Muscle of leg (tissue), 11 donors: ENCODE measurements around the gene RINT1. TPM values are rescaled to one million over a fixed set of nuclear protein-coding genes. Genes with fewer than 3 reads are reported as not detected.

Experiments
- DNase-seq: peaks from one replicate; pipeline ENCODE4 v3.0.0; 2013
- H3K27ac ChIP-seq: one replicate; pipeline ENCODE4 v1.5.1; 2013; ENCODE audit warnings: mild to moderate bottlenecking, low read length, control low read depth
- H3K27me3 ChIP-seq: one replicate; pipeline ENCODE4 v1.6.1; 2013; ENCODE audit warnings: low read length; ENCODE audit not compliant: control insufficient read depth, insufficient read depth
- H3K36me3 ChIP-seq: one replicate; pipeline ENCODE4 v1.6.1; 2013; ENCODE audit warnings: low read length; ENCODE audit not compliant: control insufficient read depth, insufficient read depth
- H3K4me1 ChIP-seq: one replicate; pipeline ENCODE4 v1.6.1; 2013; ENCODE audit warnings: low read length; ENCODE audit not compliant: control insufficient read depth, insufficient read depth
- H3K4me3 ChIP-seq: one replicate; pipeline ENCODE4 v1.5.1; 2013; ENCODE audit warnings: low read length, control low read depth
- H3K9me3 ChIP-seq: replicated peaks from 2 replicates; pipeline ENCODE4 v1.6.1; 2013; ENCODE audit warnings: low read depth, low read length; ENCODE audit not compliant: control insufficient read depth
- WGBS: methylation state at CpG from one replicate; pipeline ENCODE4 v1.1.5; 2013; ENCODE audit warnings: missing lambda C conversion rate; ENCODE audit not compliant: insufficient coverage; 5-methylcytosine and 5-hydroxymethylcytosine counted together
- polyA plus RNA-seq, 8 donors: library from polyadenylated mRNA; unstranded; fragments of 120-200 nt; gene quantifications; one replicate each; pipeline versions ENCODE4 v1.2.1 to v1.2.3, GENCODE V29; 2013; ENCODE audit warnings: inconsistent platforms in 1 of 8, low replicate concordance in 1 of 8; ENCODE audit not compliant: insufficient read length in 8 of 8, insufficient read depth in 1 of 8
- total RNA-seq: library from RNA; stranded (reverse); fragments of 120-200 nt; gene quantifications from one replicate; pipeline ENCODE4 v1.2.4, GENCODE V29; 2013

The RINT1 gene
- total and polyA plus RNA-seq, 9 donors: 11.0 to 23.5 (median 16.7) TPM

DNA sequence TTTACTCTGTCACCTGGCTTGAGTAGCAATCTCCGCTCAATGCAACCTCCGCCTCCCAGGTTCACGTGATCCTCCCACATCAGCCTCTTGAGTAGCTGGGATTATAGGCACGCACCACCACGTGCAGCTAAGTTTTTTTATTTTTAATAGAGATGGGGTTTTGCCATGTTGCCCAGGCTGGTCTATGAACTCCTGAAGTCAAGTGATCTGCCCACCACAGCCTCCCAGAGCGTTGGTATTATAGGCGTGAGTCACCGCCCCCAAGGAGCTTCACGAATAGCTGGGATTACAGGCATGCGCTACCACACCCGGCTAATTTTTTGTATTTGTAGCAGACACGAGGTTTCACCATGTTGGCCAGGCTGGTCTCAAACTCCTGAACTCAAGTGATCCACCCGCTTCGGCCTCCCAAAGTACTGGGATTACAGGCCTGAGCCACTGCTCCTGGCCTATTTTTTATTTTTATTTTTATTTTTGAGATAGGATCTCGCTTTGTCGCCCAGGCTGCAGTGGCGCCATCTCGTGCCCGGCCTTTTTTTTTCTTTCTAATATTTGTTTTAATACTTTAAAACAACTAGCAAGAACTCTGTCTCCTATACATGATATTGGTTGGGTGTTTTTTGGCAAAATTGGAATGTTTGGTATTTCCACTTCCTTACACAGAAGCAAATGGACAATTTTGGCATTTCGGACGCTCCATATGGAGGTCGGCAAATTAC is 48.2 kb downstream of the RINT1 start:
- DNase-seq: no peak

DNA sequence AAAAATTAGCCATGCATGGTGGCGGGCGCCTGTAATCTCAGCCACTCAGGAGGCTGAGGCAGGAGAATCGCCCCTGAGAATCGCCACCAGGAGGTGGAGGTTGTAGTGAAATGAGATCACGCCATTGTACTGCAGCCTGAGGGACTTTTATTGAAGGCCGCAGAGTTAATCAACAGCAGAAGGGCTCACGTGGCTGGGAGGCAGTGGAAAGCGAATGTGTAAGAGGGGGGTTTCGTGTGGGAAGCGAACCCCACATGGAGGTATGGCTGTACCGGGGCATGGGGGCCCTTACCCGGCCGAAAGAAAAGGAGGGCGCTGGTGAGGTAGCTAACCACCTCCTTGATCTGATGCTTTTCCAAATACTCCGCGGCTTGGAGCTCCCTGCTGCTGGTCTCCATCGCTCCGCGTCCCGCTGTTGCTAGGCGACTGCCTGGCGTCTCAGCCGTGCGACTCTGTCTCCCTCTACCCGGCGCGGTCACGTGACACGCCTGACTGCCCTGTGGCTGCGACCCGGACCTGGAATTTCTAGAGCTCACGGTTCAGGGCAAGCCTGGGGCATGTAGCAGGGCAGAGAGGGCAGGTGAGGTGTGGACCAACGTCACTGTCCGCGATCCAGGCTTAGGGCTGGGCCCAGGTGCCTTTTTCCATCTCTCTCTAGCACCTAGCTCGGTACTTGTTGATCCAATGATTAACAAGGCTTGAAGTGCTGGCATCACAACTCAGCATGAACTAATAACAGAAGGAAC is 49.2 kb downstream of the RINT1 start, which contains the start of gene EFCAB10:
TSS of gene EFCAB10 (minus strand) at position 428 of the 746 bp plus-strand sequence. CDS start at position 398, 30 bp downstream.
- DNase-seq: peak; percentile 39
- peak within 1 kb of the TSS; percentile 29 for H3K4me3 ChIP-seq

More for the DNA sequence above, 48.2 kb downstream of the RINT1 start:
- Histone ChIP-seq H3K4me1 (peaks cover 6% of the 10 kb centered on the region), H3K9me3 (peaks cover 9% of the 10 kb centered on the region), H3K27ac (no peak overlapping the region), H3K4me3 (no peak overlapping the region), H3K36me3 (no peaks in the 10 kb centered on the region), H3K27me3 (peaks cover 2% of the 10 kb centered on the region)
- 80% methylated on average over 7 of the region's 22 CpGs for WGBS

DNA sequence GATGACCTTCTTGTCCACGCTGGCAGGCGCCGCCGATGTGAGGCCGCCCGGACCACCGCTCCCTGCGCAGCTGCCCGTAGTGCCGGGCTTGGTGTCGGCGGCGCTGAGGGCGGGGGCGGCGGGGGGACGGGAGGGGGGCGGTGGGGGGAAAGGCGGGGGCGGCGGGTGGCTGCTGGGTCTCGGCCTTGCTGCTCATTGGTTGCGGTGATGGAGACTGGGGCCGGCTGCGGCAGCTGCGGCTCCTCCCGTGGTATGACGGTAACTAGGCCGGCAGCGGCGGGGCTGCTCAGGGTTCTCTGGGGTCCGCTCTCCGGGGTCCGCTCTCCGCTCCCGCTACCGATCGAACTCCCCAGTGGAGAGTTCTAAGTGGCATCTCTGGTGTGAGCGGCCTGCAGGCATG is 51.1 kb downstream of the RINT1 start:
- Histone ChIP-seq H3K4me3 (no peak overlapping the region), H3K9me3 (peaks cover 9% of the 10 kb centered on the region), H3K27me3 (peaks cover 2% of the 10 kb centered on the region), H3K4me1 (peaks cover 6% of the 10 kb centered on the region), H3K27ac (no peak overlapping the region), H3K36me3 (no peaks in the 10 kb centered on the region)
- no peak for DNase-seq
- 89% methylated on average over 13 of the region's 39 CpGs for WGBS

More for the DNA sequence above, 49.2 kb downstream of the RINT1 start, which contains the start of gene EFCAB10:
- Histone ChIP-seq H3K36me3 (no peaks in the 10 kb centered on the region), H3K9me3 (peaks cover 9% of the 10 kb centered on the region), H3K27ac (no peak within 1 kb of the TSS), H3K27me3 (peaks cover 2% of the 10 kb centered on the region), H3K4me1 (peaks cover 6% of the 10 kb centered on the region)
- WGBS: 9% methylated on average over 31 of the region's 36 CpGs

DNA sequence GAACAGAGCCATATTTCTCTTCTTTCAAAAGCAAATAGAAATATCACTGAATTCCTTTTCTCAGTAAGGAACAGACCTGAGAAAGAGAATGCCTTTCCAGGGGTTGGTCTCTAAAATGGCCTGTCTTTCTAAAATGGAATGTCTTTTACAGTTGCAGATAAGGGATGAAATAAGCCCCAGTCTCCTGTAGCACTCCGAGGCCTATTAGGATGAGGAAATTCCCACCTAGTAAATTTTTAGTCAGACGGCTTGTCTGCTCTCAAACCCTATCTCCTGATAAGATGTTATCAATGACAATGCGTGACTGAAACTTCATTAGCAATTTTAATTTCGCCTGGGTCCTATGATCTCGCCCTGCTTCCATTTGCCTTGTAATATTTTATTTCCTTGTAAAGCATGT is 52.2 kb downstream of the RINT1 start:
- H3K4me3 ChIP-seq: no peak overlapping the region
- WGBS: 90% methylated on average over 2 of the region's 5 CpGs
- H3K27me3 ChIP-seq: peaks cover 2% of the 10 kb centered on the region
- H3K4me1 ChIP-seq: peaks cover 6% of the 10 kb centered on the region
- H3K36me3 ChIP-seq: no peaks in the 10 kb centered on the region
- DNase-seq: no peak
- no peak overlapping the region for H3K27ac ChIP-seq
- peaks cover 9% of the 10 kb centered on the region for H3K9me3 ChIP-seq

DNA sequence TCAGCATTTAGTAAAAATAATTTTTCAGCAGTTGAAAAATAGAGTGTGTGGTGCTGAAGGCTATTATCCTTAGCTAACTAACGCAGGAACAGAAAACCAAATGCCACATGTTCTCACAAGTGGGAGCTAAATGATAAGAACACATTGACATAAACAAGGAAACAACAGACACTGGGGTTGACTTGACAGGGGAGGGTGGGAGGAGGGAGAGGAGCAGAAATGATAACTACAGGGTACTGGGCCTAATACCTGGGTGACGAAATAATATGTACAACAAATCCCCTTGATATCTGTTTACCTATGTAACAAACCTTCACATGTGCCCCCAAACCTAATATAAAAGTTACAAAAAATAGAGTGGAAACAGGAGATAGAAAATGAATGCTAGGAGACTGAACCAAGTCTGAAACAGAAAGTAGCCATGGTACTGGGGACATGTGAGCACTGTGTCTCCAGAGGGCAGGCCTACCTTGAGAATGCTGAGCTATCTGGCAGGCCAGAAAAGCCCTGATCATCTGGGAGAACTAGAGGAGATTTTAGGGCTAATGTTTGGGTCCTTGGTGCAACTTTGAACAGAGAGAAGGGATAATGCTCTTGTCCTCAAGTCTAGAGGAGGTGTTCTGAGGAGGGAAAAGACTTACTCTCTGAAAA is 54.0 kb downstream of the RINT1 start:
- H3K27me3 ChIP-seq: peaks cover 2% of the 10 kb centered on the region
- no peak for DNase-seq
- H3K4me1 ChIP-seq: peaks cover 6% of the 10 kb centered on the region
- WGBS: no CpG with 5 or more reads among the region's 2 CpGs
- H3K36me3 ChIP-seq: no peaks in the 10 kb centered on the region
- H3K9me3 ChIP-seq: peaks cover 9% of the 10 kb centered on the region
- no peak overlapping the region for H3K4me3 ChIP-seq
- no peak overlapping the region for H3K27ac ChIP-seq

DNA sequence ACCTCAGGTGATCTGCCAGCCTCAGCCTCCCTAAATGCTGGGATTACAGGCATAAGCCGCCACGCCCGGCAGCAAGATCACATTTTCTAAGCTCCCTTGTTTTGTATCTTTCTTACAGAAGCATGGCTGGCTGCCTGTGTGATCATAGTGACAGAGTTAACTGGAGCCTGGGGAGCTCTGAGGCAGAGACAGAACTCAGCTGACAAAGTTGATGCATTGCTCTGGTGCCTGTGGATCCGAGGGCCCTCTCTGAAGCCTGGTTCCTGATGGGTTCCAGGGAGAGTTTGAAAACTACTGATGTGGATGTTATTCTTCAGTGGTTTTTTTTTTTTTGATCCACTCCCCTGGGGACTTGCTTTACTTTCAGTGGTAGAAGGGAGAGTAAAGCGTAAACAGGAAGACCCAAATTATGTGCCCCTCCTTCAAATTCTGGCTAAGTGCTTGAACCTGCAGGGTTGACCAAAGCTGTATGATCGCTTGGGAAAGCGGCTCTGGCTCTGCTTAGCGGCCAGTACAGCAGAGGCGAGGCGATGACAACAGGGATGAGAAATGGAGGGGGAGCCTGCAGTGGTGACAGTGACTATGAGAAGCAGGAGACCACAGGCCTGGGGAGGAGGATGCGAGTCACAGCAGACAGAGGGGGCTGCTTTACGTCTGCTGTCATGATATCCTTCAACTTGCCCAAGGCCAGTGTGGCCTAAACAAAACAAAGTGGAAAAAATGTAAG is 56.1 kb downstream of the RINT1 start:
- Histone ChIP-seq H3K27me3 (no peaks in the 10 kb centered on the region), H3K4me3 (no peak overlapping the region), H3K9me3 (peaks cover 6% of the 10 kb centered on the region), H3K4me1 (no peaks in the 10 kb centered on the region), H3K36me3 (no peaks in the 10 kb centered on the region), H3K27ac (no peak overlapping the region)
- WGBS: 45% methylated on average over 8 of the region's 12 CpGs
- DNase-seq: no peak

DNA sequence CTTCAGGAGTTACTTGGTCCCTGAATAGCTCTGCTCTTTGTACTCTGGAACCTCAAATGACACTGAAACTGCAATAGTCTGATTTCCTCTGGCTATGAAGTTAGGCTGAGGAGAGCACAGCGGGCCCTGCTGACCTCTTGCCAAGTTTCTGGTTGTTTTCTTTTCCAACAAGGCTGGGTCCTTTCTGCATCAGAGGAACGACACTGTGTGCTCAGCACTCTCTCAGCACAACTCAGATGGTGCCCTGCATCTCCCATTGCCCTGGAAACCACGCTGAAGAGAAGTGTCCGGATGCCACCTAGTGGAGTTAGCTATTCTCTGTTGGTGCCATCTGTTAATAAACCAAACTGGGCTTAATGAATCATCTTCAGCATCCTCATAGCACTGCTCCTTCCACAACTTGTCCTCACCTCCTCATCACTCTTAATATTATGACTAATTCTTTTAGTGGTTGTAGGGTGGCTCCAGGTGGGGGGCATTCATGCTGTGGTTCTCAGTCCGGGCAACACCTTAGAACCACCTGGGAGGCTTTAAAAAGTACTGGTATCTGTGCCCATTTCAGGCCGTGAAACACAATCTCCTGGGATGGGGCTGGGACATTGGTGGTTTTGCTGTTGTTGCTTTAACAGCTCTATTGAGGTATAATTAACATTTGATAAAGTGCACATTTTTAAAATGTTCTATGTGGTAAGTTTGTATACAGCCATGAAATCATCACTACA is 57.5 kb downstream of the RINT1 start:
- Histone ChIP-seq H3K27me3 (no peaks in the 10 kb centered on the region), H3K9me3 (no peaks in the 10 kb centered on the region), H3K4me1 (no peaks in the 10 kb centered on the region), H3K27ac (no peak overlapping the region), H3K36me3 (no peaks in the 10 kb centered on the region), H3K4me3 (no peak overlapping the region)
- 43% methylated on average over 1 of the region's 6 CpGs for WGBS
- DNase-seq: peak; percentile 58

DNA sequence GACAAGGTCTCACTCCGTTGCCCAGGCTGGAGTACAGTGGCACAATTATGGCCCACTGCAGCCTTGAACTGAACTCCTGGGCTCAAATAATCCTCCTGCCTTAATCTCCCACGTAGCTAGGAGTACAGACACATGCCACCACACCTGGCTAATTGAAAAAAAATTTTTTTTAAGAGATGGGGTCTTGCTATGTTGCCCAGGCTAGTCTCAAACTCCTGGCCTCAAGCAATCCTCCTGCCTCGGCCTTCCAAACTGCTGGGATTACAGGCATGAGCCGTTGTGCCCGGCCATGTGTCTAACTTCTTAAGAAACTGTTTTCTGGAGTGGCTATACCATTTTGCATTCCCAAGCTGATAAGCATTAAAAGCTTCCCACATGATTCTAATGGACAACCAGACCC is 58.8 kb downstream of the RINT1 start:
- Histone ChIP-seq H3K36me3 (no peaks in the 10 kb centered on the region), H3K9me3 (no peaks in the 10 kb centered on the region), H3K4me3 (no peak overlapping the region), H3K4me1 (no peaks in the 10 kb centered on the region), H3K27ac (no peak overlapping the region), H3K27me3 (no peaks in the 10 kb centered on the region)
- 86% methylated on average over 3 of the region's 5 CpGs for WGBS
- DNase-seq: no peak

DNA sequence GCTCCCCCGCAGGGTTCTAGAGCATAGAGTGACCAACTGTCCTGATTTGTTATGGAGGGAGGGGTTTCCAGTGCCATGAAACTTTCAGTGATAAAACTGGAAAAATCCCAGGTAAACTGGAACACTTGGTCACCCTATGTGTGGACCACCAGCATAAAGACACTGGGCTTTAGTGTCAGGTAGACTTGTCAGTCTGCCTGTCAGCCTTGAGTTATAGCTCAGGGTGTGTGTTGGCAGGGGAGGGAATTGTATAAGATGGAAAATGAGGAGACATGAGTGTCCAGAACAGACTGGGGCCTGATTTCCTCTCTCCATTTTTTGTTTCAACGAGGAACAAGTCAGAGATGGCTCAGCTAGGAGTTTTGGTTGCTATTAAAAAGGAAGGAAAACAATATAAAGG is 59.5 kb downstream of the RINT1 start:
- Histone ChIP-seq H3K9me3 (no peaks in the 10 kb centered on the region), H3K27ac (no peak overlapping the region), H3K4me3 (no peak overlapping the region), H3K4me1 (no peaks in the 10 kb centered on the region), H3K36me3 (no peaks in the 10 kb centered on the region), H3K27me3 (no peaks in the 10 kb centered on the region)
- DNase-seq: no peak
- 50% methylated on average over 1 of the region's 2 CpGs for WGBS
